Tibial nerve (tissue), 4 donors: ENCODE data around the gene CCDC197. TPM values are rescaled to one million over a fixed set of nuclear protein-coding genes. Genes with fewer than 3 reads are reported as not detected.

Experiments used
- DNase-seq, 2 donors: peaks; one replicate each; pipeline ENCODE4 v3.0.0-alpha.2; 2019; ENCODE audit warnings: low spot score in 2 of 2
- H3K27ac ChIP-seq, 4 donors: fragments of 200-600 bp; sonication (generic) in 3 of 4; one replicate each; pipeline ENCODE4 v1.5.1; 2017 to 2019; ENCODE audit warnings: mild to moderate bottlenecking in 1 of 4
- H3K27me3 ChIP-seq, 2 donors: fragments of 200-600 bp; sonication (generic) in 1 of 2; one replicate each; pipeline versions ENCODE4 v1.5.1 to v1.6.0; 2017 to 2019
- H3K36me3 ChIP-seq, 3 donors: fragments of 200-600 bp; sonication (generic); one replicate each; pipeline ENCODE4 v1.5.1; 2018 to 2019
- H3K4me1 ChIP-seq, 4 donors: fragments of 200-600 bp; sonication (generic) in 3 of 4; one replicate each; pipeline ENCODE4 v1.5.1; 2017 to 2019
- H3K4me3 ChIP-seq, 4 donors: fragments of 200-600 bp; sonication (generic) in 3 of 4; one replicate each; pipeline ENCODE4 v1.5.1; 2017 to 2019; ENCODE audit warnings: mild to moderate bottlenecking in 1 of 4, moderate library complexity in 1 of 4
- H3K9me3 ChIP-seq, 4 donors: fragments of 200-600 bp; sonication (generic) in 3 of 4; one replicate each; pipeline ENCODE4 v1.5.1; 2017 to 2019
- CTCF ChIP-seq, 5 experiments: fragments of 200-600 bp in 3 of 5; fragments of 450-650 bp in 2 of 5; sonication (generic) in 3 of 5; IDR thresholded peaks; one replicate each; pipeline ENCODE4 v1.5.1; 2016 to 2019; ENCODE audit warnings: antibody characterized with exemption in 5 of 5, mild to moderate bottlenecking in 3 of 5, moderate library complexity in 2 of 5
- EP300 ChIP-seq, 2 donors: sonication (generic); formaldehyde crosslinking; IDR thresholded peaks; one replicate each; pipeline ENCODE4 v1.6.1; 2017; ENCODE audit warnings: antibody characterized with exemption in 2 of 2, mild to moderate bottlenecking in 1 of 2
- POLR2A ChIP-seq, 2 donors: fragments of 450-650 bp; IDR thresholded peaks; one replicate each; pipeline ENCODE4 v1.6.1; 2017; ENCODE audit warnings: antibody characterized with exemption in 2 of 2, mild to moderate bottlenecking in 2 of 2, moderate library complexity in 2 of 2
- WGBS, 2 donors: methylation state at CpG; one replicate each; pipeline ENCODE4 v1.1.5; 2018; 5-methylcytosine and 5-hydroxymethylcytosine counted together
- total RNA-seq, 4 donors: library from RNA; depleted of rRNA; stranded (reverse); fragments of >200 nt; gene quantifications; one replicate each; pipeline ENCODE4 v1.1.0, GENCODE V29; 2016

The CCDC197 gene
- total RNA-seq, 4 donors from 2014 or later: not detected

- H3K36me3 ChIP-seq: no peaks in the 10 kb centered on the region
- DNase-seq: no peak
- no peak overlapping the region for H3K27ac ChIP-seq
- H3K4me3 ChIP-seq: no peak overlapping the region
- H3K9me3 ChIP-seq: no peaks in the 10 kb centered on the region
- 84 to 88% methylated on average over 7 of the region's 8 CpGs for WGBS, 2 donors
- no peaks in the 10 kb centered on the region for H3K27me3 ChIP-seq
- no peaks in the 10 kb centered on the region for H3K4me1 ChIP-seq
- TF ChIP-seq EP300 (IDR thresholded peaks at IDR 0.05): no peak
- no peak for TF ChIP-seq CTCF (IDR thresholded peaks at IDR 0.05)
- TF ChIP-seq POLR2A (IDR thresholded peaks at IDR 0.05): no peak
These were observed 19.4 kb downstream of the CCDC197 start for GRCh38 chr14:94016446-94016976.

- Histone ChIP-seq H3K27ac (no peak overlapping the region), H3K9me3 (no peaks in the 10 kb centered on the region), H3K27me3 (no peaks in the 10 kb centered on the region), H3K36me3 (no peaks in the 10 kb centered on the region), H3K4me1 (no peaks in the 10 kb centered on the region), H3K4me3 (no peak overlapping the region)
- DNase-seq: no peak
- 76 to 78% methylated on average over 7 to 8 of the region's 8 CpGs for WGBS, 2 donors
- TF ChIP-seq POLR2A (IDR thresholded peaks at IDR 0.05) (no peak), CTCF (IDR thresholded peaks at IDR 0.05) (no peak), EP300 (IDR thresholded peaks at IDR 0.05) (no peak)
These were observed 21.2 kb downstream of the CCDC197 start for GRCh38 chr14:94018308-94018707.

GRCh38 chr14:94019329-94019728 is 22.2 kb downstream of the CCDC197 start:
- no peak overlapping the region for H3K4me3 ChIP-seq
- no peak for TF ChIP-seq CTCF (IDR thresholded peaks at IDR 0.05)
- TF ChIP-seq POLR2A (IDR thresholded peaks at IDR 0.05): no peak
- no peak for TF ChIP-seq EP300 (IDR thresholded peaks at IDR 0.05)
- H3K4me1 ChIP-seq: no peaks in the 10 kb centered on the region
- H3K27ac ChIP-seq: no peak overlapping the region
- DNase-seq: no peak
- no peaks in the 10 kb centered on the region for H3K9me3 ChIP-seq
- 68 to 75% methylated on average over 6 of the region's 6 CpGs for WGBS, 2 donors
- H3K36me3 ChIP-seq: no peaks in the 10 kb centered on the region
- H3K27me3 ChIP-seq: no peaks in the 10 kb centered on the region

GRCh38 chr14:94020267-94020666 is 23.2 kb downstream of the CCDC197 start:
- Histone ChIP-seq H3K36me3 (no peaks in the 10 kb centered on the region), H3K27ac (no peak overlapping the region), H3K9me3 (no peaks in the 10 kb centered on the region), H3K4me1 (no peaks in the 10 kb centered on the region), H3K4me3 (no peak overlapping the region), H3K27me3 (no peaks in the 10 kb centered on the region)
- DNase-seq: no peak
- 84 to 87% methylated on average over 4 of the region's 4 CpGs for WGBS, 2 donors
- TF ChIP-seq CTCF (IDR thresholded peaks at IDR 0.05): no peak
- TF ChIP-seq POLR2A (IDR thresholded peaks at IDR 0.05): no peak
- no peak for TF ChIP-seq EP300 (IDR thresholded peaks at IDR 0.05)

GRCh38 chr14:94021001-94021400 is 23.9 kb downstream of the CCDC197 start:
- no peaks in the 10 kb centered on the region for H3K4me1 ChIP-seq
- H3K9me3 ChIP-seq: no peaks in the 10 kb centered on the region
- H3K4me3 ChIP-seq: no peak overlapping the region
- TF ChIP-seq POLR2A (IDR thresholded peaks at IDR 0.05): no peak
- TF ChIP-seq EP300 (IDR thresholded peaks at IDR 0.05): no peak
- TF ChIP-seq CTCF (IDR thresholded peaks at IDR 0.05): no peak
- no peaks in the 10 kb centered on the region for H3K27me3 ChIP-seq
- 55 to 69% methylated on average over 2 of the region's 2 CpGs for WGBS, 2 donors
- H3K27ac ChIP-seq: no peak overlapping the region
- DNase-seq: no peak
- H3K36me3 ChIP-seq: no peaks in the 10 kb centered on the region
